Ishikawa (cell line): ENCODE measurements around the gene FOXO3.

Experiments
- CEBPB ChIP-seq: IDR thresholded peaks from 2 replicates; pipeline ENCODE4 v1.6.1; 2012
- CREB1 ChIP-seq: IDR thresholded peaks from 2 replicates; pipeline ENCODE4 v1.6.1; 2012; ENCODE audit warnings: low read depth
- RAD21 ChIP-seq: IDR thresholded peaks from 2 replicates; pipeline ENCODE4 v1.6.1; 2012; ENCODE audit warnings: low read depth
- REST ChIP-seq: IDR thresholded peaks from 2 replicates; pipeline ENCODE4 v1.6.1; 2012; ENCODE audit warnings: low read depth, mild to moderate bottlenecking
- TAF1 ChIP-seq: IDR thresholded peaks from 2 replicates; pipeline ENCODE4 v1.6.1; 2012; ENCODE audit warnings: low read depth, mild to moderate bottlenecking
- YY1 ChIP-seq: IDR thresholded peaks from 2 replicates; pipeline ENCODE4 v1.6.1; 2012; ENCODE audit warnings: low read depth
- ZBTB7A ChIP-seq: IDR thresholded peaks from 2 replicates; pipeline ENCODE4 v1.6.1; 2012; ENCODE audit warnings: low read depth

GRCh38 chr6:108644252-108644651, 83.5 kb downstream of the FOXO3 start:
- TF ChIP-seq YY1 = no peak
- no peak for TF ChIP-seq TAF1
- TF ChIP-seq ZBTB7A = no peak
- no peak for TF ChIP-seq REST
- no peak for TF ChIP-seq CEBPB
- TF ChIP-seq CREB1 = no peak
- no peak for TF ChIP-seq RAD21
